B cell (primary cell): ENCODE results near the gene B9D1. TPM values are rescaled to one million over a fixed set of nuclear protein-coding genes. Genes with fewer than 3 reads are reported as not detected.

ENCODE experiments used
- ATAC-seq: fragments of 200-7000 bp; cut with Tn5 transposase; one replicate; pipeline ENCODE4 v1.10.0; 2021; ENCODE audit warnings: low read depth, mild to moderate bottlenecking, moderate number of reproducible peaks, moderate library complexity
- CTCF ChIA-PET: fragments of 350-600 bp; sonication (Branson Sonifier 250); formaldehyde crosslinking; loops from one replicate; lab custom pipeline; 2021; ENCODE audit warnings: antibody characterized with exemption, inconsistent platforms; lab: Charles Lee
- POLR2A ChIA-PET: fragments of 350-600 bp; sonication (Branson Sonifier 250); formaldehyde crosslinking; loops from one replicate; lab custom pipeline; 2021; ENCODE audit warnings: antibody characterized with exemption; lab: Charles Lee
- DNase-seq: peaks from one replicate; pipeline ENCODE4 v3.0.0; 2013
- H2AFZ ChIP-seq: 2 replicates; pipeline ENCODE4 v1.6.1; 2012; ENCODE audit warnings: mild to moderate bottlenecking, low read depth, low read length; ENCODE audit not compliant: insufficient read depth, poor library complexity, severe bottlenecking
- H3K27ac ChIP-seq, 2 donors: 1 replicate in 1 of 2; 2 replicates in 1 of 2; pipeline ENCODE4 v1.5.1; 2012 to 2013; ENCODE audit warnings: low read length in 2 of 2, mild to moderate bottlenecking in 2 of 2, moderate library complexity in 1 of 2
- H3K27me3 ChIP-seq, 4 experiments: fragments of 200-600 bp in 1 of 4; sonication (generic) in 1 of 4; replicated peaks in 1 of 4; 1 replicate in 2 of 4; 2 replicates in 2 of 4; pipeline versions ENCODE4 v1.6.1 to v1.7.0; 2013 to 2016; ENCODE audit warnings: low read length in 3 of 4, mild to moderate bottlenecking in 2 of 4, mixed read lengths in 1 of 4, moderate library complexity in 1 of 4; ENCODE audit not compliant: insufficient read depth in 4 of 4, control insufficient read depth in 3 of 4; ENCODE audit errors: control extremely low read depth in 1 of 4
- H3K36me3 ChIP-seq, 2 experiments: replicated peaks in 1 of 2; 1 replicate in 1 of 2; 2 replicates in 1 of 2; pipeline versions ENCODE4 v1.6.1 to v1.7.1; 2013; ENCODE audit warnings: low read length in 1 of 2; ENCODE audit not compliant: insufficient read depth in 2 of 2, control insufficient read depth in 1 of 2; ENCODE audit errors: control extremely low read depth in 1 of 2, extremely low read depth in 1 of 2
- H3K4me1 ChIP-seq, 2 donors: fragments of 200-600 bp in 1 of 2; sonication (generic) in 1 of 2; 1 replicate in 1 of 2; 2 replicates in 1 of 2; pipeline versions ENCODE4 v1.5.1 to v1.6.1; 2013 to 2017; ENCODE audit warnings: low read length in 2 of 2; ENCODE audit not compliant: control insufficient read depth in 2 of 2, insufficient read depth in 2 of 2
- H3K4me2 ChIP-seq: replicated peaks from 2 replicates; pipeline ENCODE3; 2012; ENCODE audit warnings: mild to moderate bottlenecking, low read depth, low read length; ENCODE audit not compliant: poor library complexity, severe bottlenecking
- H3K4me3 ChIP-seq, 5 experiments: fragments of 200-600 bp in 1 of 5; sonication (generic) in 1 of 5; 1 replicate in 3 of 5; 2 replicates in 2 of 5; pipeline versions ENCODE4 v1.5.1 to v1.7.0; 2011 to 2016; ENCODE audit warnings: low read length in 4 of 5, mild to moderate bottlenecking in 4 of 5, low read depth in 2 of 5, control low read depth in 1 of 5, moderate library complexity in 1 of 5; ENCODE audit not compliant: insufficient read depth in 1 of 5; ENCODE audit errors: control extremely low read depth in 1 of 5, extremely low read depth in 1 of 5
- H3K79me2 ChIP-seq: fragments of 200-600 bp; sonication (generic); one replicate; pipeline ENCODE4 v1.6.0; 2016; ENCODE audit warnings: low read length; ENCODE audit not compliant: control insufficient read depth, insufficient read depth
- H3K9ac ChIP-seq: fragments of 200-600 bp; sonication (generic); 2 replicates; pipeline ENCODE4 v1.6.1; 2017; ENCODE audit warnings: mild to moderate bottlenecking, low read length, moderate library complexity
- H3K9me3 ChIP-seq, 3 donors: one replicate each; pipeline versions ENCODE4 v1.6.1 to v1.7.1; 2013; ENCODE audit warnings: low read length in 2 of 3; ENCODE audit not compliant: control insufficient read depth in 2 of 3, insufficient read depth in 1 of 3; ENCODE audit errors: control extremely low read depth in 1 of 3
- H4K20me1 ChIP-seq: 2 replicates; pipeline ENCODE4 v1.6.0; 2012; ENCODE audit warnings: mild to moderate bottlenecking, low read length; ENCODE audit not compliant: insufficient read depth, control insufficient read depth, poor library complexity, severe bottlenecking
- H3K27ac Mint-ChIP-seq: one replicate; pipeline ENCODE4 v1.8.0; 2021; ENCODE audit warnings: mixed read lengths
- H3K27me3 Mint-ChIP-seq: one replicate; pipeline ENCODE4 v1.8.0; 2021; ENCODE audit warnings: mixed read lengths
- H3K4me1 Mint-ChIP-seq: one replicate; pipeline ENCODE4 v1.8.0; 2021; ENCODE audit warnings: mixed read lengths
- H3K4me3 Mint-ChIP-seq: one replicate; pipeline ENCODE4 v1.8.0; 2021; ENCODE audit warnings: mixed read lengths
- H3K9me3 Mint-ChIP-seq: one replicate; pipeline ENCODE4 v1.8.0; 2022; ENCODE audit warnings: mixed read lengths; ENCODE audit not compliant: insufficient read depth
- EZH2 ChIP-seq: IDR thresholded peaks from 2 replicates; pipeline ENCODE4 v1.6.1; 2012; ENCODE audit warnings: borderline replicate concordance, low read depth, mild to moderate bottlenecking, moderate library complexity, low read length; ENCODE audit not compliant: insufficient read depth, poor library complexity, severe bottlenecking
- whole genome bisulfite sequencing: methylation state at CpG from one replicate; pipeline ENCODE4 v1.1.5; 2013; ENCODE audit warnings: missing lambda C conversion rate; ENCODE audit not compliant: insufficient coverage; 5-methylcytosine and 5-hydroxymethylcytosine counted together
- intact Hi-C: fragments of 100-400 bp; cut with micrococcal nuclease; formaldehyde crosslinking; loops from one replicate; pipeline ENCODE4 v1.10.0; 2022
- polyA plus RNA-seq: library from polyadenylated mRNA; depleted of rRNA; stranded (reverse); fragments of >200 nt; gene quantifications from 2 replicates; pipeline ENCODE4 v1.2.3, GENCODE V29; 2012
- total RNA-seq, 2 donors: library from RNA; stranded (reverse); fragments of 120-200 nt in 1 of 2; gene quantifications; 1 replicate in 1 of 2; 2 replicates in 1 of 2; pipeline versions ENCODE4 v1.2.3 to v1.2.4, GENCODE V29; 2013 to 2022
- TF ChIP-seq, protein P1 (sequence below): fragments of 200-600 bp; IDR thresholded peaks from one replicate; pipeline ENCODE4 v1.8.0; 2022; ENCODE audit warnings: antibody characterized with exemption, mild to moderate bottlenecking

B9D1 gene
- total and polyA plus RNA-seq, 2 donors (not counting 1 experiment from before 2014, with no cell fraction given): 2.5 to 6.9 TPM

- H3K4me2 ChIP-seq: no peak overlapping the region
- no peaks in the 10 kb centered on the region for H3K4me1 Mint-ChIP-seq
- no peak overlapping the region for H3K27ac Mint-ChIP-seq
- CTCF ChIA-PET: no interaction called here
- no peak overlapping the region for H2AFZ ChIP-seq
- POLR2A ChIA-PET: no interaction called here
- H3K9me3 ChIP-seq: no peaks in the 10 kb centered on the region
- peaks cover 0 to 7% (median 0%) of the 10 kb centered on the region in 4 experiments for H3K27me3 ChIP-seq
- no peaks in the 10 kb centered on the region for H3K4me1 ChIP-seq
- H3K27me3 Mint-ChIP-seq: peaks cover 11% of the 10 kb centered on the region
- no peaks in the 10 kb centered on the region for H3K9me3 Mint-ChIP-seq
- WGBS: 91% methylated on average over 9 of the region's 9 CpGs
- no peaks in the 10 kb centered on the region for H3K36me3 ChIP-seq
- intact Hi-C loops: no loop called here
- DNase-seq (no peak), ATAC-seq (no peak)
- H4K20me1 ChIP-seq: no peaks in the 10 kb centered on the region
- H3K4me3 ChIP-seq: no peak overlapping the region
- no peak overlapping the region for H3K9ac ChIP-seq
- no peak overlapping the region for H3K27ac ChIP-seq
- no peak overlapping the region for H3K4me3 Mint-ChIP-seq
- TF ChIP-seq EZH2: no peak
- TF ChIP-seq, protein P1, sequence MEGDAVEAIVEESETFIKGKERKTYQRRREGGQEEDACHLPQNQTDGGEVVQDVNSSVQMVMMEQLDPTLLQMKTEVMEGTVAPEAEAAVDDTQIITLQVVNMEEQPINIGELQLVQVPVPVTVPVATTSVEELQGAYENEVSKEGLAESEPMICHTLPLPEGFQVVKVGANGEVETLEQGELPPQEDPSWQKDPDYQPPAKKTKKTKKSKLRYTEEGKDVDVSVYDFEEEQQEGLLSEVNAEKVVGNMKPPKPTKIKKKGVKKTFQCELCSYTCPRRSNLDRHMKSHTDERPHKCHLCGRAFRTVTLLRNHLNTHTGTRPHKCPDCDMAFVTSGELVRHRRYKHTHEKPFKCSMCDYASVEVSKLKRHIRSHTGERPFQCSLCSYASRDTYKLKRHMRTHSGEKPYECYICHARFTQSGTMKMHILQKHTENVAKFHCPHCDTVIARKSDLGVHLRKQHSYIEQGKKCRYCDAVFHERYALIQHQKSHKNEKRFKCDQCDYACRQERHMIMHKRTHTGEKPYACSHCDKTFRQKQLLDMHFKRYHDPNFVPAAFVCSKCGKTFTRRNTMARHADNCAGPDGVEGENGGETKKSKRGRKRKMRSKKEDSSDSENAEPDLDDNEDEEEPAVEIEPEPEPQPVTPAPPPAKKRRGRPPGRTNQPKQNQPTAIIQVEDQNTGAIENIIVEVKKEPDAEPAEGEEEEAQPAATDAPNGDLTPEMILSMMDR: no peak
- no peaks in the 10 kb centered on the region for H3K79me2 ChIP-seq
These were observed 49.1 kb upstream of the B9D1 start for GRCh38 chr17:19411631-19412030.

DNA sequence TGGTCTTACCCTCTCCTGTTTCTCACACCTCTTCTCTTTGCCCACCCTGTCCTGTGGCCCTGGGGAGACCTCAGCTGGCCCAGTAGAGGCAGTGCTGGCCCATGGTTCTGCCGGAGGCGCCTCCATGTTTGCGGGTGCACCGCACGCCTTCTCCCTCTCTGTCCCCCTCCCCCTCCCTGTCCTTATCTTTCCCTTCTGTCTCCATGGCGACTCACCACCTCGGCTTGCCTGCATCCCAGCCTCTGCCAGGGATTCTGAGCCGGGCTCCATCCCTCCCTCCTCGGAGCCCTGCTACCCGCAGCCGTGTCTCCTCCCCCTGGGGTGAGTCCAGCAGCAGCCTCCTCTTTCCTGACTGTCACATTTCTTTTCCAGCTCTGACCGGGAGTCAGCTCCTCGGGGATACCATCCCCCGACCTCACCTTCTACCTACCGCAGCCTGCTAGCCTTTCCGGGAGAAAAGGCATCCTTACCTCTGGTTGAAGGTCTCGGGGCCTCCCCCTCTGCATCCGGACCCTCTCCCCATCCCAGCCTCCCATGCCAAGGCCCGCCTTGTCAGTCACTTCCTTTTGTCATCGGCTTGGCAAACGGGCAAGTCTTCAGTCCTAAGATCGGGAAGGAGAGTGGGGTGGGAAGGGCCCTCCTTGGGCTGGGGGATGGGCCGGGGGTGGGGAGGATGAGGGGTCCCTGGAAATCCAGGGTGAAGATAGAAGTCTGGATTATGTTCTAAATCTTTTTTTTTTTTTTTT lies 48.5 kb upstream of the B9D1 start, which contains the start of gene RNF112:
TSS of gene RNF112 (plus strand) at position 358 of the 746 bp plus-strand sequence. CDS start at position 535, 177 bp downstream.
- Mint-ChIP-seq H3K27me3 (peaks cover 11% of the 10 kb centered on the region), H3K4me1 (no peaks in the 10 kb centered on the region), H3K4me3 (no peak within 1 kb of the TSS), H3K9me3 (no peaks in the 10 kb centered on the region), H3K27ac (no peak within 1 kb of the TSS)
- no peak for ATAC-seq
- Histone ChIP-seq H3K9ac (no peak within 1 kb of the TSS), H3K4me3 (no peak within 1 kb of the TSS), H3K4me2 (no peak within 1 kb of the TSS), H3K36me3 (no peaks in the 10 kb centered on the region), H3K27ac (no peak within 1 kb of the TSS), H3K9me3 (no peaks in the 10 kb centered on the region), H3K79me2 (no peaks in the 10 kb centered on the region), H2AFZ (no peak within 1 kb of the TSS), H3K4me1 (no peaks in the 10 kb centered on the region), H4K20me1 (no peaks in the 10 kb centered on the region), H3K27me3 (peaks cover 0 to 7% (median 0%) of the 10 kb centered on the region in 4 experiments)
- TF ChIP-seq, protein P1: no peak
- TF ChIP-seq EZH2: no peak
- WGBS: 64% methylated on average over 18 of the region's 23 CpGs
- ChIA-PET CTCF (interaction anchor here (0.6 kb wide), 1 partner anchor 545 kb away, joined by 3 read pairs; no protein-coding TSS in a partner anchor), POLR2A (no interaction called here)
- intact Hi-C loops: no loop called here
- DNase-seq: no peak
